Thyroid gland (tissue), 4 donors: ENCODE data around the gene NRROS.

Experiments
- CTCF ChIP-seq, 6 experiments: fragments of 200-600 bp in 3 of 6; fragments of 450-650 bp in 3 of 6; sonication (generic) in 3 of 6; IDR thresholded peaks; one replicate each; pipeline ENCODE4 v1.5.1; 2016 to 2019; ENCODE audit warnings: antibody characterized with exemption in 6 of 6, mild to moderate bottlenecking in 2 of 6, inconsistent platforms in 1 of 6, moderate library complexity in 1 of 6
- POLR2A ChIP-seq, 2 donors: fragments of 450-650 bp; IDR thresholded peaks; one replicate each; pipeline ENCODE4 v1.6.1; 2017; ENCODE audit warnings: antibody characterized with exemption in 2 of 2, mild to moderate bottlenecking in 2 of 2, moderate library complexity in 1 of 2

DNA sequence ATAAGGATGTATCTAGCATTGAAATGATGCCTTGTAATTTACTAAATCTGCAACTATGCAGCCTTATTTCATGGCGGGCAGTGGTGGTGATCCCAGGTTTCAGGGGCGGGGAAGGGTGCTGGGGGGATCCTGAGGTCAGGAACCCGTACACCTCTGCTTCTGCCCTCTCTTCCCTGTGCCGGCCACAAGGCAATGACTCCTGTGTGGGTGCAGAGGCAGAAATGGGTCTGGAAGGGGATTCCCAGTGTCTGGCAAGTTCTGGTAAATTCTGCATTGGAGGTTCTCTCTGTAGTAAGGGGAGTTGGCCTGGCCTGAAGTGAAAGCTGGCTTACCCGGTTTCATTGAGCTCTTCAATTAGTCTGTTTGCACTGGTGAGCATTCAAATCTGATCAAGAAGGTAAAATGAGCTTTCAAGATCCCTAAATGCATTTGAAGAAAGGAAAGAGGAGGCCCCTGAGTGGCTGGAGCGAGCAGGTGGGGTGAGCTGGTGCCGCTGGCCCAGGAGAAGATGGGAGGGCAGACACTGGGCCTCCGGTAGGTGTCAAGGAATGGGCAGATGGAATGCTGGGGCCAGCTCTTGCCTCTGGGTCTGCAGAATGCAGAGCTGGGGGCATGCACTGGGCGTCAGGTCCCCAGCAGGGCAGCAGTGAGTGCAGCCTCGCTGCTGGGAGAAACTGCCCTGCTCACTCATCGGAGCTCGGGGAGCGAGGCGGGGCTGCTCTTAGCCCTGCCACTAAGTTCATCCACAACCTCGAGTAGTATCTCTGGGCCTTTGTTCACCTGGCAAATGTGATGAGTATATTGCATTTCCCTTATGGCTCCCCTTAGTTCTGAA, 13.7 kb downstream of the NRROS start:
- TF ChIP-seq CTCF (IDR thresholded peaks at IDR 0.05), result no peak
- no peak for TF ChIP-seq POLR2A (IDR thresholded peaks at IDR 0.05)
